ENCODE data around the gene MEIS3. TPM values are rescaled to one million over a fixed set of nuclear protein-coding genes. Genes with fewer than 3 reads are reported as not detected.

The MEIS3 gene
- total RNA-seq, 6 experiments from 2014 or later = 0.53 to 1.6 (median 0.77) TPM

GRCh38 chr19:47411101-47411500 is 8.2 kb downstream of the MEIS3 start:
- no peaks in the 10 kb centered on the region for H3K4me1 ChIP-seq
- ATAC-seq (no peak), DNase-seq (no peak)
- peaks cover 0 to 4% of the 10 kb centered on the region in 2 donors for H3K27me3 ChIP-seq
- no peak overlapping the region for H3K27ac ChIP-seq
- H3K9me3 ChIP-seq = no peaks in the 10 kb centered on the region
- TF ChIP-seq POLR2A (IDR thresholded peaks at IDR 0.05) (no peak), CTCF (IDR thresholded peaks at IDR 0.05) (no peak)
- WGBS (ENCODE audit: insufficient coverage, low coverage, low lambda C conversion rate, missing lambda C conversion rate) = 71% methylated on average over 6 of the region's 8 CpGs
- no peaks in the 10 kb centered on the region for H3K36me3 ChIP-seq
- intact Hi-C loops (cut with DNase I) = no loop called here
- no peak overlapping the region for H3K4me3 ChIP-seq

GRCh38 chr19:47408156-47408938 is 11.0 kb downstream of the MEIS3 start:
- Histone ChIP-seq H3K36me3 (no peaks in the 10 kb centered on the region), H3K4me3 (no peak overlapping the region), H3K27me3 (no peaks in the 10 kb centered on the region), H3K4me1 (no peaks in the 10 kb centered on the region), H3K9me3 (no peaks in the 10 kb centered on the region), H3K27ac (no peak overlapping the region)
- 62% methylated on average over 6 of the region's 14 CpGs for WGBS (ENCODE audit: insufficient coverage, low coverage, low lambda C conversion rate, missing lambda C conversion rate)
- TF ChIP-seq CTCF (IDR thresholded peaks at IDR 0.05) (no peak), POLR2A (IDR thresholded peaks at IDR 0.05) (no peak)
- DNase-seq = no peak
- no peak for ATAC-seq
- intact Hi-C loops (cut with DNase I) = no loop called here

- Histone ChIP-seq H3K4me3 (no peak overlapping the region), H3K9me3 (no peaks in the 10 kb centered on the region), H3K4me1 (no peaks in the 10 kb centered on the region), H3K27ac (no peak overlapping the region), H3K36me3 (no peaks in the 10 kb centered on the region), H3K27me3 (no peaks in the 10 kb centered on the region)
- no peak for DNase-seq
- TF ChIP-seq POLR2A (IDR thresholded peaks at IDR 0.05) (no peak), CTCF (IDR thresholded peaks at IDR 0.05) (no peak)
- no peak for ATAC-seq
- 0% methylated on average over 1 of the region's 14 CpGs for WGBS (ENCODE audit: insufficient coverage, low coverage, low lambda C conversion rate, missing lambda C conversion rate)
- intact Hi-C loops (cut with DNase I) = no loop called here
These were observed 11.9 kb downstream of the MEIS3 start for GRCh38 chr19:47407417-47407774.

GRCh38 chr19:47406711-47407416 is 12.5 kb downstream of the MEIS3 start:
- H3K27me3 ChIP-seq = no peaks in the 10 kb centered on the region
- ATAC-seq (peak; percentile 36 to 55 (median 50)), DNase-seq (no peak)
- H3K9me3 ChIP-seq = no peaks in the 10 kb centered on the region
- H3K36me3 ChIP-seq = no peaks in the 10 kb centered on the region
- no peak overlapping the region for H3K4me3 ChIP-seq
- intact Hi-C loops (cut with DNase I) = no loop called here
- H3K4me1 ChIP-seq = no peaks in the 10 kb centered on the region
- 13% methylated on average over 14 of the region's 47 CpGs for WGBS (ENCODE audit: insufficient coverage, low coverage, low lambda C conversion rate, missing lambda C conversion rate)
- TF ChIP-seq CTCF (IDR thresholded peaks at IDR 0.05) = no peak
- TF ChIP-seq POLR2A (IDR thresholded peaks at IDR 0.05) = no peak
- H3K27ac ChIP-seq = no peak overlapping the region

Data from right lobe of liver (tissue), 6 donors.